ENCODE results near the gene SLC9A9.
"Not testable (repeated sequence)": the region's sequence is repeated elsewhere in the genome, so short reads cannot be mapped to it uniquely, and the experiment has no call there.

The SLC9A9 gene

GRCh38 chr3:143306407-143306806 is 541.9 kb downstream of the SLC9A9 start:
- DNase-seq: no peak

GRCh38 chr3:143302638-143303171 is 545.6 kb downstream of the SLC9A9 start:
- DNase-seq: no peak

- no peak for DNase-seq
These were observed 547.0 kb downstream of the SLC9A9 start for GRCh38 chr3:143301031-143301901.

- no peak for DNase-seq
These were observed 549.3 kb downstream of the SLC9A9 start for GRCh38 chr3:143298886-143299535.

GRCh38 chr3:143298380-143298779 is 549.9 kb downstream of the SLC9A9 start:
- no peak for DNase-seq

- no peak for DNase-seq
These were observed 552.8 kb downstream of the SLC9A9 start for GRCh38 chr3:143295201-143296080.

- DNase-seq: no peak
These were observed 554.1 kb downstream of the SLC9A9 start for GRCh38 chr3:143294188-143294587.

GRCh38 chr3:143291836-143292447 is 556.3 kb downstream of the SLC9A9 start:
- no peak for DNase-seq

GRCh38 chr3:143288944-143289343 is 559.3 kb downstream of the SLC9A9 start:
- DNase-seq: no peak

- no peak for DNase-seq
These were observed 560.9 kb downstream of the SLC9A9 start for GRCh38 chr3:143287403-143287802.

- no peak for DNase-seq
These were observed 561.8 kb downstream of the SLC9A9 start for GRCh38 chr3:143286392-143287010.

- DNase-seq: no peak
These were observed 564.7 kb downstream of the SLC9A9 start for GRCh38 chr3:143283432-143284128.

GRCh38 chr3:143280984-143281383 is 567.3 kb downstream of the SLC9A9 start:
- DNase-seq: no peak

GRCh38 chr3:143279567-143279966 is 568.7 kb downstream of the SLC9A9 start:
- not testable (repeated sequence) for DNase-seq

- no peak for DNase-seq
These were observed 569.5 kb downstream of the SLC9A9 start for GRCh38 chr3:143278721-143279120.

GRCh38 chr3:143277531-143277930 is 570.7 kb downstream of the SLC9A9 start:
- DNase-seq: no peak

- no peak for DNase-seq
These were observed 571.7 kb downstream of the SLC9A9 start for GRCh38 chr3:143276592-143276991.

- DNase-seq: no peak
These were observed 574.1 kb downstream of the SLC9A9 start for GRCh38 chr3:143273975-143274690.

GRCh38 chr3:143271136-143271535 is 577.1 kb downstream of the SLC9A9 start:
- DNase-seq: no peak

- no peak for DNase-seq
These were observed 578.5 kb downstream of the SLC9A9 start for GRCh38 chr3:143269741-143270140.

- no peak for DNase-seq
These were observed 580.3 kb downstream of the SLC9A9 start for GRCh38 chr3:143267989-143268388.

Data from effector CD8-positive, alpha-beta T cell (primary cell).